GM12892 (cell line): ENCODE measurements around the gene OR6F1.

Experiments
- POLR2A ChIP-seq: IDR thresholded peaks from 2 replicates; pipeline ENCODE4 v1.6.1; 2011; ENCODE audit warnings: low read depth, low read length, control low read depth
- TAF1 ChIP-seq: IDR thresholded peaks from 2 replicates; pipeline ENCODE4 v1.6.1; 2011; ENCODE audit warnings: low read depth, mild to moderate bottlenecking, control low read depth, low read length, borderline replicate concordance

DNA sequence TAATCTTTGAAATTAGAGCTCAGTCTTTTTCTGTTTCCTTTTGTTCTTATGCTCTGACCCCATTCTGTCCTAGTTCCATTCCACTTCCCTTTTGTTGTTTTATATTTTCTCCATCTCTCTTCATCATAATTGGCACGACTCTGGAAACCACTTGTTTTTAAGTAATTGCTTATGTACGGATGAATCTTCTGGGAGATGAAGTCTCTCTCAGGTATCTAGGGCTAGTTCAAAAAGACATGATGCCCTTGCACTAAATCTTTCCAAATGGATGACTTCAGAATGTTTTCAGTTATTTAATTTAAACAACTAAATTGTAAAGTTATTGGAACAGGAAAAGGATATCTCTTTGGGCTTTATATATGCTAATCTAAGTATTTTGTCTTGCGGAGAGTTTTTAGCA, at the start of gene OR6F1:
- TF ChIP-seq POLR2A (no peak), TAF1 (no peak)
